ENCODE measurements around the gene IPO9. TPM values are rescaled to one million over a fixed set of nuclear protein-coding genes. Genes with fewer than 3 reads are reported as not detected.

IPO9 gene
- total and polyA plus RNA-seq, 8 donors: 12.4 to 21.2 (median 16.3) TPM

DNA sequence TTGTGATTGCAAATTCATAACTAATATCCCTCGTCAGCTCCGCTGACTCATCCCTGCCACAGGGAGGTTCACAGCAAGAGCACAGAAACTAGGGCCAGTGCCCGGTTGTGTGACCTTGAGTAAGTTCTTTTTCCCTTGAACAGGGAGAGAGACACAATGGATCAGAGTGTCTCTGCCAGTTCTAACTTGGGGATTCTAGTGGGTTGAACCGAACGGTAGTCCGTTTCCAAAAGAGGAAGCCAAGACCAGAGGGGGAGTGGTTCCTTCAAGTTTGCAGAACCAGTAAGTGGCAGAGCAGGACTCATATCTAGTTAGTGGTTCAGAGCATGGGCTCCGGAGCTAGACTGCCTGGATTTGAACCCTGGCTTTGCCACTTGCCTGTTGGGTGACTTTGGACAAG is 54.8 kb downstream of the IPO9 start:
- TF ChIP-seq, protein P1, sequence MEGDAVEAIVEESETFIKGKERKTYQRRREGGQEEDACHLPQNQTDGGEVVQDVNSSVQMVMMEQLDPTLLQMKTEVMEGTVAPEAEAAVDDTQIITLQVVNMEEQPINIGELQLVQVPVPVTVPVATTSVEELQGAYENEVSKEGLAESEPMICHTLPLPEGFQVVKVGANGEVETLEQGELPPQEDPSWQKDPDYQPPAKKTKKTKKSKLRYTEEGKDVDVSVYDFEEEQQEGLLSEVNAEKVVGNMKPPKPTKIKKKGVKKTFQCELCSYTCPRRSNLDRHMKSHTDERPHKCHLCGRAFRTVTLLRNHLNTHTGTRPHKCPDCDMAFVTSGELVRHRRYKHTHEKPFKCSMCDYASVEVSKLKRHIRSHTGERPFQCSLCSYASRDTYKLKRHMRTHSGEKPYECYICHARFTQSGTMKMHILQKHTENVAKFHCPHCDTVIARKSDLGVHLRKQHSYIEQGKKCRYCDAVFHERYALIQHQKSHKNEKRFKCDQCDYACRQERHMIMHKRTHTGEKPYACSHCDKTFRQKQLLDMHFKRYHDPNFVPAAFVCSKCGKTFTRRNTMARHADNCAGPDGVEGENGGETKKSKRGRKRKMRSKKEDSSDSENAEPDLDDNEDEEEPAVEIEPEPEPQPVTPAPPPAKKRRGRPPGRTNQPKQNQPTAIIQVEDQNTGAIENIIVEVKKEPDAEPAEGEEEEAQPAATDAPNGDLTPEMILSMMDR (IDR thresholded peaks at IDR 0.05): no peak
- Histone ChIP-seq H3K36me3 (no peaks in the 10 kb centered on the region), H3K9me3 (no peaks in the 10 kb centered on the region), H3K27ac (no peak overlapping the region), H3K27me3 (no peaks in the 10 kb centered on the region), H3K4me3 (no peak overlapping the region), H3K4me1 (peaks cover 0 to 8% (median 4%) of the 10 kb centered on the region in 3 donors)
- 9 to 12% methylated on average over 7 of the region's 7 CpGs for WGBS, 2 donors
- peak in 3 of 4 donors; percentile 41 to 57 (median 44) for ATAC-seq
- intact Hi-C loops (cut with DNase I): no loop called here
- FAIRE-seq: no peak
- DNase-seq: peak in 4 of 6 donors; percentile 24 to 48 (median 46)

DNA sequence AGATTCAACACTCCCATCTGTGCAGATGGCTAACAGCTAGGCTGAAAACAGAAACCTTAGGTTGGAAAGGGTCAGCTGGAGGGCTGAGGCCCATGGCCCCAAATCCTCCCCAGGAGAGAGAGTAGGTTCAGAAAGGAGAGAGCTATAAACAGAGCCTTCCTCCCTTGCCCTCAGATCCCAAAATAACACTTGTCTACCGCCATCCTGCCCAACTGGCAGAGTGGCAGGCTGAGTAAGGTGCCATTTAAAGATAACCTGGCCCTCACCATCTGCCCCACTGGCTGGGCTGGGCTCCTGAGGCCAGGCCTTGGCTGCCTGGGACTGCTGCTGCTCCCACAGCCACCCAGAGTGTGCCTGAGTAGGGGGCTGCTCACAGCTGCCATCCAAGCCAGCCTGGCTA is 55.5 kb downstream of the IPO9 start:
- H3K27me3 ChIP-seq: no peaks in the 10 kb centered on the region
- FAIRE-seq: no peak
- H3K27ac ChIP-seq: no peak overlapping the region
- peak in 1 of 6 donors; percentile 38 for DNase-seq
- intact Hi-C loops (cut with DNase I): no loop called here
- TF ChIP-seq, protein P1 (IDR thresholded peaks at IDR 0.05): no peak
- no peaks in the 10 kb centered on the region for H3K9me3 ChIP-seq
- WGBS, 2 donors: 50 to 60% methylated on average over 1 of the region's 1 CpG
- peaks cover 0 to 8% (median 4%) of the 10 kb centered on the region in 3 donors for H3K4me1 ChIP-seq
- ATAC-seq: no peak
- no peaks in the 10 kb centered on the region for H3K36me3 ChIP-seq
- H3K4me3 ChIP-seq: no peak overlapping the region

DNA sequence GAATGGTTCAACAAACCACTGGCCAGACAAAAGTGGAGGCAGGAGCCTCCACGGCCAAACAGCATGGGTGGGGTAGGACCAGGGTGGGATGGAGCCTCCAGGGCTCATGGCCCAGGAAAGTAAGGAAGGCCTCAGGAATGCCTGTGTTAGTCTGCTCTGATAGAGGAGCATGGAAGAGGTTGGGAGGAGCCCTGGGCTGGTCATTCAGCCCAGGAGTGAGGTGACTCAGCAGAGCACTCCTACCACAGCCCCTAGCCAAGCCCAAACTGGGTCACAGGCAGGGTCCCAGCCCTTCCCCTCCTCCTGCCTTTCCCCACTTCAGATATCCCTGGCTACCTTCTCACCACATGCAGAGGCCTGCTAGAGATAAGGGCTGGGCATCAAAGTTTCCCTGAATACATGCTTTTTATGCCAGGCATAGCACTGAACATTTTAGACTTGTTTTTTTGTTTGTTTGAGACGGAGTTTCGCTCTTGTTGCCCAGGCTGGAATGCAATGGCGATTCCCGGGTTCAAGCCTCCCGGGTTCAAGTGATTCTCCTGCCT is 56.6 kb downstream of the IPO9 start:
- TF ChIP-seq, protein P1 (IDR thresholded peaks at IDR 0.05): no peak
- ATAC-seq (no peak), FAIRE-seq (no peak), DNase-seq (peak in 1 of 6 donors; percentile 33)
- Histone ChIP-seq H3K27ac (no peak overlapping the region), H3K9me3 (no peaks in the 10 kb centered on the region), H3K4me1 (peaks cover 0 to 8% (median 4%) of the 10 kb centered on the region in 3 donors), H3K4me3 (no peak overlapping the region), H3K36me3 (no peaks in the 10 kb centered on the region), H3K27me3 (no peaks in the 10 kb centered on the region)
- 74% methylated on average over 6 of the region's 6 CpGs for WGBS, 2 donors
- intact Hi-C loops (cut with DNase I): no loop called here

DNA sequence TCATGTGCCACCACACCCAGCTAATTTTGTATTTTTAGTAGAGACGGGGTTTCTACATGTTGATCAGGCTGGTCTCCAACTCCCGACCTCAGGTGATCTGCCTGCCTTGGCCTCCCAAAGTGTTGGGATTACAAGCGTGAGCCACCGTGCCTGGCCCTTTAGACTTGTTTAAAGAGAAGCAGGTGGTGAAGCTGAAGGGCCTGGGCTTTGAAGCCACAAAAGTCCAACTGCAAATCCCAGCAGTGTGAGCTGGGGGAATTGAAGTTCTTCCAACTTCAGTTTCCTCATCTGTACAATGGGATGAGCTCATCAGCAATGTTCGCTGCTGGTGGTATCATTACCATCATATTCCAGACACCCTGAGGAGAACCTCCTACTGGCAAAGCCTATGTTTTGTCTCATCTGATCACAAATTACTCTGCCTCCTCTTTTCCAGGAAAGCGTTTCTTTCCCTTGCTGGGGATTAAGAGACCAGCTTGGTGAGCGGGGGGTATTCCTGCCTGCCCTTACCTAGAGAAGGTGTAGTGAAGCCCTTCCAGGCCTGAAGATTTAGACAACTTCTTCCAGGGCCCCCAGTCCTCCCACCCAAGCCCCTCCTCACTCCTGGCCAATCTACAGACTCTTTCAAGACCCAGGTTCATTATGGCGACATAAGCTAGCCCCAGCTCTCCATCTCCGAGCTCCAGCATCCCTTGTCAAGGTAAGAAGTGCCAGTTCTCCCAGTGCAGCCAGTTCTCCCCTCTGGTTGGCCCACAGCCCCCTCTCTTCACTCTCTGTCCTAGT is 57.3 kb downstream of the IPO9 start:
- no peak overlapping the region for H3K27ac ChIP-seq
- no peaks in the 10 kb centered on the region for H3K9me3 ChIP-seq
- intact Hi-C loops (cut with DNase I): no loop called here
- ATAC-seq: no peak
- H3K36me3 ChIP-seq: no peaks in the 10 kb centered on the region
- 75 to 78% methylated on average over 9 of the region's 9 CpGs for WGBS, 2 donors
- TF ChIP-seq, protein P1 (IDR thresholded peaks at IDR 0.05): no peak
- H3K27me3 ChIP-seq: no peaks in the 10 kb centered on the region
- peaks cover 0 to 8% (median 4%) of the 10 kb centered on the region in 3 donors for H3K4me1 ChIP-seq
- no peak overlapping the region for H3K4me3 ChIP-seq
- FAIRE-seq: no peak
- DNase-seq: peak in 1 of 6 donors; percentile 18
